GM13976 (cell line): ENCODE results near the gene ATXN1.
A peak's percentile ranks its signal among the peaks of the same experiment; 100 is the strongest.

Experiments
- DNase-seq: peaks from one replicate; pipeline ENCODE4 v3.0.0; 2012; ENCODE audit warnings: low spot score
- in situ Hi-C: fragments of 300-500 bp; cut with MboI; formaldehyde crosslinking; loops from one replicate; pipeline ENCODE4 v1.12.0; 2022; ENCODE audit warnings: low sequenced_read_pairs, mixed read lengths, inconsistent platforms; ENCODE audit not compliant: unreplicated experiment
- TF ChIP-seq, protein P1 (sequence below): IDR thresholded peaks from 2 replicates; pipeline ENCODE4 v1.5.1; 2012; ENCODE audit warnings: borderline replicate concordance, mild to moderate bottlenecking; ENCODE audit not compliant: insufficient read depth; ENCODE audit errors: extremely low read depth, missing control alignments, control extremely low read depth

Gene ATXN1

DNA sequence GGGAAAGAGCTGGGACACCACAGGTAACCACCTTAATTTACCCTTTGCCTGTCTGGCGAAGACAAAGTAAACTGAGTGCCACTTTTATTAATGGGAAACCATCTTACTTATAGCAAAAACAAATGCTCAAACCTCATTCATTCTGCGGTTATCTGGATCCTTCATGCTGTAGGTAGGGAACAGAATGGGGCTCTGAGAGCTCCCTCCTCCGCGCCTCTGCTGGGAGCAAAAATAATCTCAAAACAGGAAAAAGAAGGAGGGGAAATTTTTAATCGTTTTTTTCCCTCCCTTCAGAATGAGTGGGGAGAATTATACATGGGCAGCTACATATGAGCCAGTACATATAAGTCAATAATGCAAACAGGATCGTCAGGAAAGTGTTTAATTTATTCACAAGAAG, 345.6 kb downstream of the ATXN1 start:
- in situ Hi-C loops = no loop called here
- no peak for DNase-seq
- TF ChIP-seq, protein P1, sequence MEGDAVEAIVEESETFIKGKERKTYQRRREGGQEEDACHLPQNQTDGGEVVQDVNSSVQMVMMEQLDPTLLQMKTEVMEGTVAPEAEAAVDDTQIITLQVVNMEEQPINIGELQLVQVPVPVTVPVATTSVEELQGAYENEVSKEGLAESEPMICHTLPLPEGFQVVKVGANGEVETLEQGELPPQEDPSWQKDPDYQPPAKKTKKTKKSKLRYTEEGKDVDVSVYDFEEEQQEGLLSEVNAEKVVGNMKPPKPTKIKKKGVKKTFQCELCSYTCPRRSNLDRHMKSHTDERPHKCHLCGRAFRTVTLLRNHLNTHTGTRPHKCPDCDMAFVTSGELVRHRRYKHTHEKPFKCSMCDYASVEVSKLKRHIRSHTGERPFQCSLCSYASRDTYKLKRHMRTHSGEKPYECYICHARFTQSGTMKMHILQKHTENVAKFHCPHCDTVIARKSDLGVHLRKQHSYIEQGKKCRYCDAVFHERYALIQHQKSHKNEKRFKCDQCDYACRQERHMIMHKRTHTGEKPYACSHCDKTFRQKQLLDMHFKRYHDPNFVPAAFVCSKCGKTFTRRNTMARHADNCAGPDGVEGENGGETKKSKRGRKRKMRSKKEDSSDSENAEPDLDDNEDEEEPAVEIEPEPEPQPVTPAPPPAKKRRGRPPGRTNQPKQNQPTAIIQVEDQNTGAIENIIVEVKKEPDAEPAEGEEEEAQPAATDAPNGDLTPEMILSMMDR = no peak

DNA sequence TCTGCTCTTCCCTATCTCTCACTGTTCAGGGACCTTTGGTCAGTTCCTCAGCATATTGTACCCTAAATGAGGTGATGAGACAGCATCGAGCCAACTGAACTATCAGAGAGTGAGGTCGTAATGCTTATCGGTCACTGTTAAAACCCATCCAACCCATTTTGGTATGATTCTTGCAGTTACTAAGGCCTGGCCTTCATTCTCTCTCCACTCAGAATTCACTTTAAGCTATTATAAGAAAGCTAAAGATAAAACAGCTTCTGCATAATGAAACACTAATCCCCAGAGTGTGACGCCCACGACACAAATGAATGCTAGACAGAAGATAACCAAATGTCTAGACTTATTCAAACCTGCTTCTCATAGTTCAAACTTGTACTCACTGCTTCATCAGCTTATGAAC, 347.1 kb downstream of the ATXN1 start:
- TF ChIP-seq, protein P1 = no peak
- in situ Hi-C loops = no loop called here
- DNase-seq = no peak

DNA sequence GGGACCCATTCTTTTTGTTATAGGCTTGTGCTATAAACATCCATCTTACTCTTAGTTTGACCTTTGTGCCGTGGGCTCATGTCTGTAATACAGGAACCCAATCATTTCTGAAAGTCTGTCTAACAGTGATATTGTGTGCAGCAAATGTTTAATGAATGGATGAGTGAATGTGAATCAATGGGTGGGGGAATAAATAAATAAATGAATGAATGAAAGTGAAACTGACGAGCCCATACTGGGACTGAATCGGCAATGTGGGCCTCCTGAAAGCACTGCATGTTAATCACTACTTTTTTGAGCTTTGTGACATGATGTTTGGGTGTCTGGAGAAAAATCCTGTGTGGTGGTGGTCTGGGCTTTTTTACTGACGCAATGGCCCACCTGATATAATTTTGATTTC, 347.9 kb downstream of the ATXN1 start:
- in situ Hi-C loops = no loop called here
- TF ChIP-seq, protein P1 = no peak
- no peak for DNase-seq

DNA sequence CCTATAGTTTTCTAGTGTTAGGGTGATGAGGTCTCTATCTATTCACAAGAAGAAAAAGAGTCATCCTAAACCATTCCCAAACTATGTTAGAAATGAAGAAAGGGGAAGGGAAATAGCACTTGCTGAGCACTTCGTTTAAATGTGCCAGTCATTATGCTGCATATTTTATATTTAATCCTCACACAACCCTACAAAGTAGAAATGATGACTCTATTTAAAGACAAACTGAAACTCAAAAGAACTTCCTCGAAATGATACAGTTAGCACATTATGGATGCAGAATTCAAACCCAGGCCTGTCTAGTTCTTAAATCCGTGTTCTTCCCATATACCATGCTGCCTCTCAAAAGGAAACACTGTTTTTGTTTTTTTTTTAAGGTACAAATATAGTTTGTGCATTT, 348.3 kb downstream of the ATXN1 start:
- no peak for DNase-seq
- in situ Hi-C loops = no loop called here

DNA sequence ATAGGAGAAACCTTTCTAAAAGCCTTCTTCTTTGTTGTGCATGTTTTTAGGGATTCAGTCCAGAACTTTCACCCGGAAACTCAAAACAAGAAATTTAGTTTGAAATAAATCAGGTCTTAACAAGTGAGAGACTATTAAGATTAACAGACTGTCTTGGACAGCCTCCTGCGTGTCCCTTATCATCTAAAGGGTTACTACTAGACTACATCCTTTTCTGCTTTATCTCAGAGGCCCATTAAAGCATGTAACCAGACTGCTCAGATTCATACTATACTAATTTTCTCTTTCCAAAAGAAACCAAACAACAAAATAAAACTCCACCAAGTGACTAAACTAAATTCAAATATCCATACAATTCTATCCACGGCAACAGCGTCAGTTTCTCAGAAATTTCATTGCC, 349.1 kb downstream of the ATXN1 start:
- TF ChIP-seq, protein P1 = no peak
- no peak for DNase-seq
- in situ Hi-C loops = no loop called here

More for the DNA sequence above, 348.3 kb downstream of the ATXN1 start:
- TF ChIP-seq, protein P1 = no peak

DNA sequence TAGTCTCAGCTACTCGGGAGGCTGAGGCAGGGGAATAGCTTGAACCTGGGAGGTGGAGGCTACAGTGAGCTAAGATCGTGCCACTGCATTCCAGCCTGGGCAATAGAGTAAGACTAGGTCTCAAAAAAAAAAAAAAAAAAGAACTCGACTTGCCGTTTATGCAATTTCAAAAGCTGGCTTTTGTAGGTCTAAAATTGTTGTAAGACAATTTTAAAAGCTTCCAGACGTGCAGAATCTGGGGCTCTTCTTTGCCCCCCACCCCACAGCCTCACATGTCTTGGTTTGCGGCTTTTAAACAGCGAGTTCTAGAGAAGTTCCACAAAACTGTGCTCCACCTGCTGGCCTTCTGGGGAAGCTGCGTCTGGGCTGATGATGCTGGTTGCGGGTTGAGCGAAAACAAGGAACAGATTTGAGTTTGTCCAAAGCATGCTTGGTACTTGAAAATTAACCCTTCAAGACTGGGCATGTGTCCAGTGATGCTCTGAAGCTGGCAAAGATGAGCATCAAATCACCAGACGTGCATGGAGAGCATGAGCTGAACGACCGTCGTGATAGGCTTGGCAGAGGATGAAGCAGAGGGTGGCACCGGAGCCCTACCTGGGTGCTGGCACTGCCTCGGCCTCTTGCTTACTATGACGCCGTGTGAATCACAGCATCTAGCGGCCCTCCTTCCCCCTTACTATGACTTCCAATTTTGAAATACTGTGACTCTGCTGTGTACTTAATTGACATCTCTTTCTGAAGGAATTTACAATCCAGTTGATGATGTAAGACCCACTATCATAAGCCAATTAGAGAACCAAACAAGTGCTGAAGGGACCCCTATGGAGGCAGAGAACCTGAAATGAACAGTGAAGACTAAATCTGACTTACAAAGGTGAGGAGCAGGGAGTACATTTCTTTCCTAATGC, 351.5 kb downstream of the ATXN1 start:
- in situ Hi-C loops = no loop called here
- DNase-seq = peak; percentile 41
- TF ChIP-seq, protein P1 = peak; percentile 59
